Measurements from ENCODE around the gene IL3RA.
"Not testable (repeated sequence)": the region's sequence is repeated elsewhere in the genome, so short reads cannot be mapped to it uniquely, and the experiment has no call there.

IL3RA gene

DNA sequence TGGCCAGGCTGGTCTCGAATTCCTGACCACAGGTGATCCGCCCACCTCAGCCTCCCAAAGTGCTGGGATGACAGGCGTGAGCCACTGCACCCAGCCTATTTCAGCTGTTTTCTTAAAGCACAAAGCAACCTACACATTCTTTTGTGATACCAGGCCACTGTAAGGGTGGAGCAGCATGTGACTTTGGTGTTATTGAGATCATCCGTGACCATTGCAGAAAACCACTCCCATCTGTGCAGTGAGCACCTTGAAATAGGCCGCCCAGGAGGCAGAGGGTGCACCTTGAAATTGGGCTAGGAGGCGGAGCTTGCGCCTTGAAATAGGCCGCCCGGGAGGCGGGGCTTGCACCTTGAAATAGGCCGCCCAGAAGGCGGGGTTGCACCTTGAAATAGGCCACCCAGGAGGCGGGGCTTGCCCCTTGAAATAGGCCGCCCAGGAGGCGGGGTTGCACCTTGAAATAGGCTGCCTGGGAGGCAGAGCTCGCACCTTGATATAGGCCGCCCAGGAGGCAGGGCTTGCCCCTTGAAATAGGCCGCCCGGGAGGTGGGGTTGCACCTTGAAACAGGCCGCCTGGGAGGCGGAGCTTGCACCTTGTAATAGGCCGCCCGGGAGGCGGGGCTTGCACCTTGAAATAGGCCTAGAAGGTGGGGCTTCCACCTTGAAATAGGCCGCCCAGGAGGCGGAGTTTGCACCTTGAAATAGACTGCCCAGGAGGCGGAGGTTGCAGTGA lies 64.3 kb downstream of the IL3RA start:
- no peak for DNase-seq

- no peak for DNase-seq
These were observed 65.2 kb downstream of the IL3RA start for GRCh38 chrX:1401611-1402430.

GRCh38 chrX:1403228-1403627 lies 66.6 kb downstream of the IL3RA start:
- DNase-seq: no peak

DNA sequence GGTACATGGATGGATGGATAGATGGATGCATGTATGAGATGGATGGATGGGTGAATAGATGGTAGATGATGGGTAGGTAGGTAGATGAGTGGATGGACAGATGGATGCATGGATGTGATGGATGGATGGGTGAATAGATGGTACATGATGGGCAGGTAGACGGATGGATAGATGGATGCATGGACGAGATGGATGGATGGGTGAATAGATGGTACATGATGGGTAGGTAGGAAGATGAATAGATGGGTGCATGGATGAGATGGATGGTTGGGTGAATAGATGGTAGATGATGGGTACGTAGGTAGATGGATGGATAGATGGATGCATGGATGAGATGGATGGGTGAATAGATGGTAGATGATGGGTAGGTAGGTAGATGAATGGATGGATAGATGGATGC lies 67.3 kb downstream of the IL3RA start:
- DNase-seq: not testable (repeated sequence)

GRCh38 chrX:1405769-1406168 lies 69.2 kb downstream of the IL3RA start:
- DNase-seq: not testable (repeated sequence)

DNA sequence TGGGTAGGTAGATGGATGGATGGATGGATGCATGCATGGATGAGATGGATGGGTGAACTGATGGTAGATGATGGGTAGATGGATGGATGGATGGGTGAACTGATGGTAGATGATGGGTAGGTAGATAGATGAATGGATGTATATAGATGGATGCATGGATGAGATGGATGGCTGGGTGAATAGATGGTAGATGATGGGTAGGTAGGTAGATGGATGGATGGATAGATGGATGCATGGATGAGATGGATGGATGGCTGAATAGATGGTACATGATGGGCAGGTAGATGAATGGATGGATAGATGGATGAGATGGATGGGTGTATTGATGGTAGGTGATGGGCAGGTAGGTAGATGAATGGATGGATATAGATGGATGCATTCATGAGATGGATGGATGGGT lies 70.5 kb downstream of the IL3RA start:
- no peak for DNase-seq

- DNase-seq: no peak
These were observed 74.7 kb downstream of the IL3RA start for GRCh38 chrX:1411326-1411725.

DNA sequence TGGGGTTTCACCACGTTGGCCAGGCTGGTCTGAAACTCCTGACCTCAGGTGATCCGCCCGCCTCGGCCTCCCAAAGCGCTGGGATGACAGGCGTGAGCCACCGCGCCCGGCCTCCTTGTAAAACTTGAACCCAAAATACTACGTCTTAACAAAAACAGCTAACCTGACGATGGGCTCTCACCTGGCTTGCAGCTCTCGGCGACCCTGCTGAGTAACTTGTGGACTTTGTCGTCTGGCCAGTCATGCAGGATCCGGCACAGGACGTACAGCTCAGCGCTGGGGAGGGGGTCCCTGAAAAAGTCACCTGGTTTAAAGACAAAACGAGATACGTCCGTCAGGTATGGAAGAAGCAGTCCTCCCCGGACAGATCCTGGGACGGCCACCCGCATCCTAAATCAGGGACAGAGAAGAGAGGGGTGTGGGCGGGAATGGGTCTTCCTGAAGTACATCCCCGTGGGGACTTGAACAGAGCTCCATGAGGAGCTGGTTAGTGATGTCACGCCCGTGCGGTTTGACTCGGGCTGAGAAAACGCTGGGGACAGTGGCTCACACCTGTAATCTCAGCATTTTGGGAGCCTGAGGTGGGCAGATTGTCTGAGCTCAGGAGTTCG lies 76.1 kb downstream of the IL3RA start:
- DNase-seq: no peak

DNA sequence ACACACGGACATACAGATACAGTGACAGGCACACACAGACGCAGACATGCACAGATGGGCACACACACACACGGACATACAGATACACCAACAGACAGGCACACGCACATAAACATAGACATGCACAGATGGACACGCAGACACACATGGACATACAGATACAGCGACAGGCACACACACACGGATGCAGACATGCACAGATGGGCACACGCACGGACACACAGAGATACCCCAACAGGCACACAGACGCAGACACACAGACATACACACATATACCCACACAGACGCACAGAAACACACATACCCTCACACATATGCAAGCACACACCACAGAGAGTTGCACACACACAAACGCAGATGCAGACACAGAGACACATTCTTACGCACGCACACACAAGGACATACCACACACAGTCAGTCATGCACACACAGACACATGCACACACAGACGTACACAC lies 79.8 kb downstream of the IL3RA start:
- no peak for DNase-seq

DNA sequence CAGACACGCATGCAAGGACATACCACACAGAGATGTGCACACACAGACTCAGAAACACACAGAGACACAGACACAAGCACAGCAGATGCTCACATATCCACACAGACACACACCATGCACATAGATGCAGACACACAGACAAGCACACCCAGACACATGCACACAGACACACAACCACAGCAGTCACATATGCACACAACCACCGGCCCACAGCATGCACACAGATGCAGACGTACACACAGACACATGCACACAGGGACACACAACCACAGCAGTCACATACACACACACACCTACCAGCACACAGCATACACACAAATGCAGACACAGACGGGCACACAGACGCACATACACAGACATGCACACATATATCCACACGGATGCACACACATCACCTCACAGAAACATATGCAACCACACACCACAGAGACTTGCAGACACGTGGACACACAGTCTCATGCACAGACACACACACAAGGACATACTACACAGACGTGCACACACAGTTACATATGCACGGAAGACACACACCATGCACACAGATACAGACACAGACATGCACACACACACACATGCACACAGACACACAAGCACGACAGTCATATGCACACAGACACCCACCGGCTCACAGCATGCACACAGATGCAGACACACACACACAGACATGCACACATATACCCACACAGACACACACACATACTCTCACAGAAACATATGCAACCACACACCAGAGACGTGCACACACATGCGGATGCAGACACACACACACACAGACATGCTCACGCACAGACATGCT lies 80.6 kb downstream of the IL3RA start:
- no peak for DNase-seq

GRCh38 chrX:1417921-1418771 lies 81.6 kb downstream of the IL3RA start:
- no peak for DNase-seq

DNA sequence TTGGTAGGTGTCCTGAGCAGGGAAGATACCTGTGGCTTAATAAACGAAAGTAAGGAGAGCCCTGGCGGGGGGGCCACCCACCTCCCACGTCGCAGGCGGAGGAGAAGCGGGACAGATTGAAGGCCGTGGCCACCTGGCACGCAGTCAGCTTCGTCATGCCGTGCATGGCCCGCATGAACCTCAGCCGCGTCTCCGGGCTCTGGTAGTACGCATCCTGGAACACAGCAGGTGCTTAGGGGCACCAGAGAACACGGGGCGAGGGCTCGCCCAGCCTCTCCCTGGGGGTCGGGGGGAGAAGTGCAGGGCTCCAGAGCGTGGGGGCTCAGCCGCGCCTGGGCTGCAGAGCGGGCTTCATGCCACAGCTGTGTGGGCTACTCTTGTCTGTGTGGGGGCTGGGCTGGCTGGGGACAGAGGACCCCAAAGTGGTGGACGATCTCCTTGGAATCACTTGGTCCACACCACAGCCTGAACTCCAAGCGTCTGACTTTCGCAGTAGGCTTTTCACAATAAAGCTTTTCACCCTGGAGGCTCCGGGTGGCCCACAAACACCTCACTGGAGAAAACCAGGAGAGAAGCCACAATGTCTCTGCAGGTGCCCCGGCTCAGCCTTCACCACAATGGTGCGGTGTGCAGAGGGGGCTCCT lies 82.4 kb downstream of the IL3RA start:
- no peak for DNase-seq

DNA sequence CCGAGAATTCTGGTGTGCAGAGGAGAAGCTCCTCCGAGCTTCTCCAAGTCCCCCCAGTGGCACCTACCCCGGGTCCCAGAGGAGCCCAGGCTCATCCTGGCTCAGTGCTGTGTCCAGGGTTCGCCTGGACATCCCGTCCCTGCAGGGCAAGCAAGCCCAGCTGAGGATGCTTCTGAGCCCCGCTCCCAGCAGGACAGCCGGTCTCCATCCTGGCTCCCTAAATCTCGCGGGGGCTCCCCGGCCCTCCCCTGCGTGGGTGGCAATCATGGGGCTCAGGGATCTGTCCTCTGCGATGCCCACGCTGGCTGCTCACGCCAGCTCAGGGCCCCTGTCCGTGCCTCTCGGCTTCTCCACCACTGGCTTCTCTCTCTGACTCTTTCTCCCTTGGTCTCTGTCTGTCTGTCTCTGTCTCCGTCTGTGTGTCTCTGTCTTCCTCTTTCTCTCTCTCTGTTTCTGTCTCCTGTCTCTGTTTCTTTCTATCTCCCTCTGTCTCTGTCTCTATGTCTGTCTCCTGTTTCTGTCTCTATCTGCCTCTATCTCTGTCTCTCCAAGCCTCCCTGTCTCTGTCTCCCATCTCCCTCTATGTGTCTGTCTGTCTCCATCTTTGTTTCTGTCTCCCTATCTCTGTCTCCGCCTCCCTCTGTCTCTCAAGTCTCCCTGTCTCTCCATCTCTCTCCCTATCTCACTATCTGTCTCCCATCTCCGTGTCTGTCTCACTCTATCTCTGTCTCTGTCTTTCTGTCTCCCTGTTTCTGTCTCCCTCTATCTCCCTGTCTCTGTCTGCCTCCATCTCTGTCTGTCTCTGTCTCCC lies 83.2 kb downstream of the IL3RA start:
- no peak for DNase-seq

DNA sequence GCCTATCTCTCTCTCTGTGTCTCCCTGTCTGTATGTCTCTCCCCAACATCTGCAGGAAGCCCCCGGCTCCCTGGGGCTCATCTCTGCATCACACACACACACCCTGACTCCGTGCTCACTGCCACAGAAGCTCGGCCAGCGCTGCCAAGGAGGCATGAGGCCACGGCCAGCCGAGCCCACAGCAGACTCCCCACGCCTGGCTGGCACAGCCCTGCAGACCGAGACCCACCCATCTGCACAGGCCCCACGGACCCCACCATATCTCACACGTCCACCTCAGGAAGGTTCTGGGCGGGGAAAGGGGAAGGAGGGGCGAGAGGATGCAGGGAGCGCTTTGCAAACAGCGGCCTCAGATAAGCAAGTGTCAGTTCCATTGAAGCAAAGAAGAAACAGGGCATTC lies 83.8 kb downstream of the IL3RA start:
- DNase-seq: no peak

DNA sequence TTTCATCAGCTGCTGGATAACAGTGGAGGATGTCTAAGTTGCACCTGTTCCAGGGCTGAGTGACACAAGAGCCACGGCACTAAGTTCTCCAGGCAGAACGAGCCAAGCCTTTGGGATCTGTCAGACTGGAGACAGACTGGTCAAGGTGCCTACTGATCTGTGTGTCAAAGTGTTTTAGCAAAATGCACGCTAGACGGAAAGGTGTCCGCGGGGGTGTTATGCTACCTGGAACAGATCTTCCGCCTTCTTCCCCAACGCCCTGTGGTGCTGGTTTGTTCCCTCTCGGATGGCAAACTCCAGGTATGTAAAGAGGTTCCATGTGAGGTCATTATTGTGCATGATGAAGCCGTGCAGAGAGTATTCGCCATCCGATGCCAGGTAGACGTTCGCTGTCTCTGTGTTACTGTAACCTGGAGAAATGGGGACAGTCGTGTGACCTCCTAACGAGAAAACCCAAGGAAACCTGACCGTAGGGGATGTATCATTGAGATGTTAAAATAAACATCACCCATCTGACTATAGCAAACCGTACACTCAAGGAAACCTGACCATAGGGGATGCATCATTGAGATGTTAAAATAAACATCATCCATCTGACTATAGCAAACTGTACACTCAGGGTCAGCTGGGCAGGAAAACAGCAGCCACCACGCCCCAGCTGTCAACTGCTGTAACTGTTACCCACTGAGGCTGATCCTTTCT lies 85.0 kb downstream of the IL3RA start:
- no peak for DNase-seq

- no peak for DNase-seq
These were observed 85.5 kb downstream of the IL3RA start for GRCh38 chrX:1422135-1422465.

- DNase-seq: no peak
These were observed 86.6 kb downstream of the IL3RA start for GRCh38 chrX:1423215-1423614.

- DNase-seq: no peak
These were observed 87.7 kb downstream of the IL3RA start for GRCh38 chrX:1424147-1424851.

- DNase-seq: no peak
These were observed 88.8 kb downstream of the IL3RA start for GRCh38 chrX:1425381-1425780.
